ENCODE data around the gene IFNG.
"Not testable (repeated sequence)": the region's sequence is repeated elsewhere in the genome, so short reads cannot be mapped to it uniquely, and the experiment has no call there.

The IFNG gene

GRCh38 chr12:68159681-68160304 lies at the start of gene IFNG:
Gene IFNG, minus strand, starts transcription at chr12:68159740. Its CDS starts 125 bp downstream, at chr12:68159615.
- no peak for DNase-seq

DNA sequence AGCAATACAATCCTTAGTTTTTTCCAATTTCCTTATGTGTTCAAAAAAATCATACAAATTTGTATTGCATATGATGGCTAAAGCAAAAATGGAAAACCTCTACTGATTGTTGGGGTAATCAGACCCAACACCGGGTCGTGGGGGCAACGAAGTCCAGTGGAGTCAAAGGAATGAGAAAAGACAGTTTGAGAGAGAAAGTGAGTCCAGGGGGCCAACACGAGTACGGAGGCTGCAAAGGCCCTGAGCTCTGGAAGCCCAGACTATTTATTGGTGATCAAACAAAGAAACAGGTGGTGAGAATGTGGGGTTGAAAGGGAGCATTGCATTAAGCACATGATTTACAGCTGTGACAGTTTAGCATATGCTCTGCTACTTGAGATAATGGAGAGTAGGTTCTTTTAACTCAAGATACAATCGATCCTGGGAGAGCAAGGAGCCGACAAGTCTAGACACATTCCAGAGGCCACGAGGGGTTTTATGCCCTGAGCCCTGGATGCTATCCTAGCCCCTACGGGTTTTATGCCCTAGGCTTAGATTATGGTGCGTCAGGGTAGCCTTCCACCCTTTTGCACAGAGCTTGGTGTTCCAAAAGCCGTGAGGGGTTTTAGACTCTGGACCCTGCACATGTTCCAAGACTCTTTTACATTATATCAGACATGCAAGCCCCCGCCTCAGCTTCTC lies 49.6 kb upstream of the IFNG start:
- DNase-seq: peak; percentile 70

DNA sequence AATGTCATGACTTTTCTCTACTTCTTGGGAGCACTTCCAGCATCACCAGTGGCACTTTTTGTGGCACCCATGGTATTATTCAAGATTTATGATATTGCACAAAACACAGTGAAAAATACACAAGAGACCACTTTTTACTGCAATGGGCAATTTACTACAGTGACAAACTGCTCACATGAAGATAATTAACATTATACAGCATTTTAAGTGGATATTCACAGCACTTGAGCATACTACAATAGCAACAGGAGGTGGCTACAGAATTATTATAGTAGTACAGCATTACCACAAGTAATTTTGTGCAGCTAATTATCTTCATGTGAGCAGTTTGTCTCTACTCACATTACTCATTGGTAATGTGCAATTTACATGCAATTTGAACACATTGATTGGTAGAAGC lies 47.7 kb upstream of the IFNG start:
- DNase-seq: peak; percentile 41

DNA sequence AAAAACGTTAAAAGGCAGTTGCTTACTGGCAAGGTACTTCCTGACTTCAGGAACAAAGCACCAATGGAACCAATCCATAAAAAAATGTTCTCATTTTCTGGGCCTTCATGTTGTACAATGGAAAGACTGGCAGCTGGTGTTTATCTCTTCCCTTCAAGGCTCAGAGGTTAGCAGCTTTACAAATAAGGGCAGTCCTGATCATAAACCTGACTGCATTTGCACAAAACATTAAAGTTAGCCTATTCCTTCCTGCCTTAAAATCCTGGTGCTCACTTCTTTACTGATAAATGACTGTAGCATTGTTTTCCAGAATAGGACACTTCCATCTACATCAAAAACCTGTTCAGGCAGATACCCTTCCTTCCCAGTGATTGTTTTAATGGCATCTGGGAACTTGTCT lies 46.9 kb upstream of the IFNG start:
- DNase-seq: peak; percentile 56

GRCh38 chr12:68203460-68203875 lies 43.9 kb upstream of the IFNG start:
- DNase-seq: no peak

- no peak for DNase-seq
Measured at GRCh38 chr12:68200854-68201253, 41.3 kb upstream of the IFNG start.

- DNase-seq: no peak
Measured at GRCh38 chr12:68199127-68199526, 39.6 kb upstream of the IFNG start.

DNA sequence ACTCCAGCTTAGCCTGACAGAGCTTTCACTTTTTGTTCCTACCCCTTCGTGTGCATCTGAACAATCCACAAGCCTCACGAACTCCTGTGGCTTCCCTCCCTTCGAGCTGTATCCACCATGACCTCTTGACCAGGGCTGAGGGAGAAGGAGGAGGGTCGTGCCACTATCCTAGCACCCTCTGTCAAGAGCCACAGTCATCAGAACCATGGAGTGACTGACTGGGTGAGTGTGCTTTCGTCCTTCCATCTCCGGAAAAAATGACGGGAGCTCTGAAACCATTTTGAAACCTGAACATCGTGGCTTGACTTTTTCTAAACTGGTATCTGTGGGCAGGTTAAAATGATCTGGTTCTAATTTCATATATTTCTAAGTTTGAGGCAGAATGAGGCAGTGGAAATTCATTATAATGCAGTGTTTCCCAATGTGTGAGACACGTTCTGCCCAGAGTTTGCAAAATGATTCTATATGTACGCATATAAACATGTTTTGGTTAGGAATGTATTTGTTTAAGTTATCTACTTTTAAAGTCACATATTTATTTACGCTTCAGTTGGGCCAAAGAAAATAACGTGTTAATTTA lies 39.1 kb upstream of the IFNG start:
- no peak for DNase-seq

GRCh38 chr12:68190301-68190700 lies 30.8 kb upstream of the IFNG start:
- DNase-seq: no peak

- no peak for DNase-seq
Measured at GRCh38 chr12:68189821-68190242, 30.3 kb upstream of the IFNG start.

- no peak for DNase-seq
Measured at GRCh38 chr12:68185598-68185997, 26.1 kb upstream of the IFNG start.

DNA sequence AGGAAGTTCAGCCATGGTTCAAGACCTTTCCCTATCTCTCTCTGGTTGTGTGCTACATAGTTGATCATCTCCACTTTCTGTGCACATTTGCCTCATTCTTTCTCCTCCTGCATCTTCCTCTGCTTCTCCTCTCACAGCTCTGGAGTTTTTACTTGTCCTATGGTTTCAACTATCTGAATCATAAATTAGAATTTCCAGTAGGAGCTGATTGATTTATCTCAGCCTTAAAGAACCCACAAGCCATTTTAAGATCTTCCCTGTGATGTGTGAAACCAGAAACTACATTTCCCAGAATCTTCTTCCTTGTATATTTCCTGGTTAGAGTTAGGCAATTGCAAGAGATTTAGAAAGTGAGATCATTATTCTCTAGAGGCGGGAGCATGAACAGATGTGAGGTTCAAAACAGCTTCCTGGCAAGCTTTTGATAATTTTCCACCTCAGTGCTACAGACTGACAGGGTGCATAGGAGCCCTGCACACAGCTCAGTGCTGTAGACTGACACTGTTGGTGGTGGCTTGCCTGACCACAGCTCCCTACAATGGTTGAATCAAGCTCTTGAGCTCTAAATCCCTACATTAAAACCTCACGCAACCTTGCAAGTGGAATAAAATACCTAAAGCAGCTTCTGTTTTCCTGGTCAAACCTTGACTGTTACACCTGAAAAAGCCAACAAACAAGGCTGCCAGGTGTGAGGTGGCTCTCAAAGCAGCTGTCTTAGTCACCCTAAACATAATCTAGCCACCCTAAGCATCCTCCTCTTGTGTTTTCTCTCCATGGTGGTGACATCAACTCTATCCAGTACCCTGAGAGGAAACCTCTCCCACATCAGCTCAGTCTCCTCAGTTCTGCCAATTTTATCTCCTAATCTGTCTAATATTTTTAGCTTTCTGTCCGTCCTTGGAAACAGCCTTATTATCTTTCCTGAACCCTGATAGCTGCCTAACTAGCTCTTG lies 21.5 kb upstream of the IFNG start:
- DNase-seq: peak; percentile 91

- DNase-seq: no peak
Measured at GRCh38 chr12:68178774-68179439, 19.4 kb upstream of the IFNG start.

DNA sequence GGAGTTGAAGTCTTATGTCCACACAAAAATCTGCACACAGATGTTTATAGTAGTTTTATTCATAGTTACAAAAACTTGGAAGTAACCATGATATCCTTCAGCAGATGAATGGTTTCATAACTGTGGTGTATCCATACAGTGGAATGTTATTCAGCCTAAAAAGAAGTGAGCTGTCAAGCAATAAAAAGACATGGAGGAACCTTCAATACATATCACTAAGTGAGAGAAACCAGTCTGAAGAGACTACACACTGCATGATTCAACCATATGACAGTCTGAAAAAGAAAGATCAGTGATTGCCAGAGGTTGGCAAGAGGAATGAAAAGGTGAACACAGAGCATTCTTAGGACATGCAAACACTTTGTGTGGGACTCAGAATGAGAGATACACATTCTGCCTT lies 18.6 kb upstream of the IFNG start:
- no peak for DNase-seq

DNA sequence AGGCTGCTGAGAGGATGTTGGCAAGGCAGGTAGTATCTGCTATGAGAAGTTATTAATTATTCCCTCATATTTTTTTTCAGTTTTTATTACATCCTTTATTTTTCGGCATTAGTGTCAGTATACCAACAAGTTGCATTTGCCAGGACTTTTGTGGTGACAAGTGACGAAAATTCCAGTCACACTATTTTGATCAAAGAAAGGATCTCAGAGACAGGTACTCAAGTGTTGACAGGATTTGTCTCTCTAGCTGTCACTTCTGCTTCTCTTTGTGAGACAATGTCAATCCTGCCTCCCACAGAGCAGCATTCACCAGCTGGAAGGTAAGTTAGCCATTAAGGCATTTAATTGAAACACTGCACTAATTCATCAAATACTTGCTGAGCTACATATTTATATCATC lies 18.0 kb upstream of the IFNG start:
- no peak for DNase-seq

- no peak for DNase-seq
Measured at GRCh38 chr12:68176257-68176656, 16.7 kb upstream of the IFNG start.

DNA sequence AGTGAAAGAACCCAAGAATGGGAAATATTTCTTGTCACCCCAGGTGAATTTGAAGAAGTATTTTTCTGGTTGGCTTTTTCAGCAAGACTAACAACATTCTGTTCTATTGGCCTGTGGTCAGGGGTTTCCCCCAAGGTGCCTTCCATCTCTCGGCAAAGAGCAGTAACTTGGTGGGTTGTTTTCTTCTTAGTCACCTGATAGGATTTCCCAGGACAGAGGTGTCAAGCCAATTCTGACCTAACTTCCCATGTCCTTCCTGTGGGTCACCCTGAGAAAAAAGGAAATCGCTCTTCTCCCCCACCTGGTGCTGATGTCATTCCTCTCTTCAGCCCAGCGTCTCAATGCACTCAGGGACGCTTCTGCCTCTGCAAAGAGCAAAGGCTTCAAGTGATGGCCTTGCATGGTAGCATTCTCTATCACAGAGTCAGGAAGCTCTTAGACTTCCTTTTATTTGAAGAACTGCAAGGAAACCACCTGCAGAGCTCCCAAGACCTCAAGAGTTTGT lies 16.1 kb upstream of the IFNG start:
- DNase-seq: no peak

GRCh38 chr12:68174761-68175160 lies 15.2 kb upstream of the IFNG start:
- not testable (repeated sequence) for DNase-seq

DNA sequence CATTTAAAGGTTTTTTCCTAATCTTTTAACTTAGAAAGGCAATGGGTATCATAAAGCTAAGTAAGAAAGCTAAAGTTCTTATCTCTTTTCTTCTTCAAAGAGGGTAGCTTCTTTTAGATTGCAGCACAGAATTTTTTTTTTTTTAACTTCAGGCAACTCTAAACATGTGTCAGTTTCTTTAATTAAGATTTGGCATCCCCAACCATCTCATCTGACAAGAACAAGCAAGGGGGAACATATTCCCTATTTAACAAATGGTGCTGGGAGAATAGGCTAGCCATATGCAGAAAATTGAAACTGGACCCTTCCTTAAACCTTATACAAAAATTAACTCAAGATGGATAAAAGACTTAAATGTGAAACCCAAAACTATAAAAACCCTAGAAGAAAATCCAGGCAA lies 14.3 kb upstream of the IFNG start:
- DNase-seq: no peak

- no peak for DNase-seq
Measured at GRCh38 chr12:68170726-68171125, 11.2 kb upstream of the IFNG start.

GRCh38 chr12:68169213-68169889 lies 9.8 kb upstream of the IFNG start:
- DNase-seq: no peak

- no peak for DNase-seq
Measured at GRCh38 chr12:68166317-68166831, 6.8 kb upstream of the IFNG start.

Measured in NCI-H2171 (cell line).